ENCODE data around the gene PEX26. TPM values are rescaled to one million over a fixed set of nuclear protein-coding genes. Genes with fewer than 3 reads are reported as not detected.

The PEX26 gene
- total and polyA plus RNA-seq, 9 of the 15 experiments (the other 6 are each of a cell fraction or from before 2014, with no cell fraction given), result 0.35 to 39.6 (median 17.4) TPM

- TF ChIP-seq PRDM10 (IDR thresholded peaks at IDR 0.05; ENCODE audit: partially characterized antibody), result peak; percentile 91
- TF ChIP-seq MAFF (IDR thresholded peaks at IDR 0.05; ENCODE audit: low read length), result peak; percentile 91
- peak; percentile 86 for TF ChIP-seq MAFG (tag; conservative IDR thresholded peaks at IDR 0.05)
- TF ChIP-seq MAFK (IDR thresholded peaks at IDR 0.05; ENCODE audit: low read length), result peak; percentile 94
- TF ChIP-seq HNRNPUL1 (IDR thresholded peaks at IDR 0.05; ENCODE audit: low read length), result no peak
- TF ChIP-seq CBX3 (IDR thresholded peaks at IDR 0.05; ENCODE audit: borderline replicate concordance in 1 of 2, low read length in 2 of 2), result no peak
- TF ChIP-seq HDAC2 (IDR thresholded peaks at IDR 0.05), result no peak
- TF ChIP-seq HCFC1 (IDR thresholded peaks at IDR 0.05; ENCODE audit: low read depth, low read length), result no peak
Observed at GRCh38 chr22:18079706-18080233, 2.0 kb downstream of the PEX26 start (continued).

- H2AFZ ChIP-seq (ENCODE audit: low read depth, low read length), result no peak overlapping the region
- H3K9me3 ChIP-seq (replicated peaks; ENCODE audit: control insufficient read depth, insufficient read depth, low read depth, low read length), result no peaks in the 10 kb centered on the region
- peaks cover 63% of the 10 kb centered on the region for H3K36me3 ChIP-seq (ENCODE audit: control insufficient read depth, insufficient read depth, low read length)
- no peaks in the 10 kb centered on the region; the same call in 1 of the 2 replicates for H4K20me1 ChIP-seq (replicated peaks; ENCODE audit: control insufficient read depth, insufficient read depth, low read length)
- ChIA-PET CTCF (ENCODE audit: low intra/inter-chr PET ratio) (interaction anchor here (0.6 kb wide), 1 partner anchor 364 kb away, joined by 3 read pairs; no protein-coding TSS in a partner anchor), POLR2A (no interaction called here)
- ATAC-seq (no peak), DNase-seq (ENCODE audit: extremely low read depth in 1 of 4, low spot score in 3 of 4) (no peak), FAIRE-seq (no peak)
- BruUV-seq (replicated peaks), result no TSS peak
- intact Hi-C loops (cut with micrococcal nuclease), result no loop called here
- no peak overlapping the region for H3K4me2 ChIP-seq (ENCODE audit: insufficient read depth, low read length)
- in situ Hi-C loops (cut with MboI), result no loop called here
- H3K27me3 ChIP-seq (ENCODE audit: control insufficient read depth in 2 of 2, insufficient read depth in 2 of 2, low read length in 2 of 2), result no peaks in the 10 kb centered on the region
- 92% methylated on average over 5 of the region's 5 CpGs for WGBS (ENCODE audit: insufficient coverage, low coverage, missing lambda C conversion rate)
- H3K79me2 ChIP-seq (ENCODE audit: control insufficient read depth, insufficient read depth, low read length), result peaks cover 41% of the 10 kb centered on the region
- no peak overlapping the region for H3K4me3 ChIP-seq
- no peak overlapping the region for H3K9ac ChIP-seq (ENCODE audit: insufficient read depth in 1 of 2, low read depth in 2 of 2, low read length in 2 of 2)
- peaks cover 5 to 6% of the 10 kb centered on the region in 2 experiments; a peak in 4 of 5 replicates for H3K4me1 ChIP-seq (replicated peaks in 1 of 2; ENCODE audit: control insufficient read depth in 2 of 2, insufficient read depth in 2 of 2, low read length in 2 of 2)
- no peak overlapping the region for H3K27ac ChIP-seq (ENCODE audit: extremely low read depth, low read depth, low read length)
- no peaks in the 10 kb centered on the region for H3K9me1 ChIP-seq (ENCODE audit: control insufficient read depth, insufficient read depth, low read length)
- TF ChIP-seq MTA2 (IDR thresholded peaks at IDR 0.05; ENCODE audit: low read depth), result no peak
- TF ChIP-seq CLOCK (CRISPR knock-in tag; IDR thresholded peaks at IDR 0.05; ENCODE audit: borderline replicate concordance), result no peak
- TF ChIP-seq ZBTB12 (CRISPR knock-in tag; IDR thresholded peaks at IDR 0.05), result no peak
- no peak for TF ChIP-seq USF2 (CRISPR knock-in tag; IDR thresholded peaks at IDR 0.05)
- no peak for TF ChIP-seq TSC22D4 (tag; IDR thresholded peaks at IDR 0.05)
Observed at GRCh38 chr22:18081416-18081815, 3.6 kb downstream of the PEX26 start.
